ENCODE data around the gene PWP2. TPM values are rescaled to one million over a fixed set of nuclear protein-coding genes. Genes with fewer than 3 reads are reported as not detected.
A peak's percentile ranks its signal among the peaks of the same experiment; 100 is the strongest.
"Not testable (repeated sequence)": the region's sequence is repeated elsewhere in the genome, so short reads cannot be mapped to it uniquely, and the experiment has no call there.

Gene PWP2
- total RNA-seq (2021; ENCODE audit: unreplicated experiment): 6.8 TPM
- 3.2 TPM for polyA plus RNA-seq (2012; ENCODE audit: insufficient read length)
- Bru-seq, nascent RNA: percentile 23 among the genes with signal in this experiment
- percentile 28 among the genes with signal in this experiment for BruChase-seq, experiment 1, labeled RNA remaining after a 2-hour chase
- BruChase-seq, experiment 2, labeled RNA remaining after a 6-hour chase: percentile 30 among the genes with signal in this experiment
- long read RNA-seq, partial matches to known transcripts: 9 of 10 reads
- long read RNA-seq, other reads (novel, unspliced or antisense): 1 of 10 reads

DNA sequence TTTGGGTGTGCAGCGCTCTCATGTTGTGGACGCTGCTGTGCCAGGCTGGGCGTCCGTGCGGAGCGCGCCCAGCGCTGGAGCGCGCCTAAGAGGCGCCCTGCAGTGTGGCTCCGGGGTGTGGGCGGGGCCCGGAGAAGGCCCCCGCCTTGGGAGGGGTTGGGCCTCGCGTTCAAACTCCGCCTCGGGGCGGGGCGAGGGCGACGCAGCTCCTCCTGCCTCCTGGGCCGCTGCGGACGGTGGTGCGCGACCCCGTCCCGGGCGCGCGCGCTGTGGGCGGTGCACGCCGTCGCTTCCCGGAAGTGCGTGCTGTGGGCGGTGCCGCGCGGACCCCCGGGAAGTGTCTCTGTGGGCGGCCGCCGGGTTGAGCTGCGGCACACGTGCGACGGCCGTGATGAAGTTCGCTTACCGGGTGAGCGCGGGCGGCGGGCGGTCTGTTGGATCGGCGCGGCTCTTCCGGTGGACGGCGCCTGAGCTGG is at the start of gene PWP2:
Gene PWP2, plus strand, starts transcription at position 374 of the 476 bp plus-strand sequence. Its CDS starts 18 bp downstream, at position 392.
- CTCF ChIA-PET; H3K27ac ChIP-seq (ENCODE audit: low read length); in situ Hi-C loops (cut with HindIII; ENCODE audit: low pct_unique_long_range_greater_than_20kb, low sequenced_read_pairs); DNase-seq (ENCODE audit: low read depth, low spot score); H3K36me3 ChIP-seq (ENCODE audit: control insufficient read depth, insufficient read depth, low read length); BruUV-seq (replicated peaks); intact Hi-C loops (cut with micrococcal nuclease; ENCODE audit: unreplicated experiment); POLR2A ChIA-PET; H3K9me3 ChIP-seq (ENCODE audit: control insufficient read depth, insufficient read depth, low read depth, low read length); H3K27me3 ChIP-seq (ENCODE audit: control insufficient read depth, insufficient read depth, low read length); H3K4me1 ChIP-seq (ENCODE audit: control insufficient read depth, insufficient read depth, low read length): not testable (repeated sequence)
- H3K4me3 ChIP-seq (ENCODE audit: low read depth in 2 of 2, low read length in 2 of 2): peak within 1 kb of the TSS in 1 of 2 experiments; percentile 25; a peak in 2 of 4 replicates
- ATAC-seq: peak; percentile 97

DNA sequence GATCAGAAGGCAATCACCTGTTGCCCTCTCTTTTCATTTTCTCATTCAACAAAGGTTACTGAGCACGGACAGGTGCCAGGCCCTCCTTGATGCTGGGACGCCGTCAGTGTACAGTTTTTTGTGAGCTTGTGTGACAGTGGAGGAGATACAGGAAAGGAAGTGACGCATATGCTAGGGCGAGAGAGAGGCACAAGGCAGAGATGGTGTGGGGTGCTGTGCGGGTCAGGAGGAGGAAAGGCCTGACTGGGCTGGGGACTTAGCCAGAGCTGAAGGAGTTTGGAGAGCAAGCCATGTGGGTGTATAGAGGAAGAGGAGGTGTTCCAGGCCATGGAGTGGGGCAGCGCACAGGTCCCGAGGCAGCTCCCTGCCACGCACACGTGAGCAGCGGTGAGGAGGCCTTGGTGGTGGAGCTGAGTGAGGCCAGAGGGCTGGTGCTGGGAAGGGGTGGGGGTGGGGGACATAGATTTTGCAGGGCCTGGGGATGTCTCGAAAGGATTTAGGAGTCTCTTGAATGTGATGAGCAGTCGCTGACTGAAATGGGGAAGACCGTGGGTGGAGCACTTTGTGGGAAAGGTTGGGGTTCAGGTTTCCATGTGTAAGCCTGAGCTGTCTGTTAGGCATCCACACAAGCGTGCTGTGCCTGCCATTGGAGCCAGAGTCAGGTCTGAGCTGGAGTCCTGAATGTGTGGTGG is 49.1 kb upstream of the PWP2 start:
- in situ Hi-C loops (cut with HindIII; ENCODE audit: low pct_unique_long_range_greater_than_20kb, low sequenced_read_pairs): no loop called here

More for the DNA sequence above, 49.1 kb upstream of the PWP2 start:
- intact Hi-C loops (cut with micrococcal nuclease; ENCODE audit: unreplicated experiment): no loop called here
- ATAC-seq (no peak), DNase-seq (ENCODE audit: low read depth, low spot score) (no peak)
- peaks cover 2% of the 10 kb centered on the region for H3K36me3 ChIP-seq (ENCODE audit: control insufficient read depth, insufficient read depth, low read length)
- BruUV-seq (replicated peaks): no TSS peak
- TF ChIP-seq POLR2AphosphoS5 (IDR thresholded peaks at IDR 0.05; ENCODE audit: low read depth, low read length) (no peak), SIN3A (IDR thresholded peaks at IDR 0.05; ENCODE audit: borderline replicate concordance, insufficient read depth, low read depth, low read length) (no peak), TCF7L2 (IDR thresholded peaks at IDR 0.05; ENCODE audit: low read depth, low read length) (no peak)
- TF ChIP-seq, protein P1, sequence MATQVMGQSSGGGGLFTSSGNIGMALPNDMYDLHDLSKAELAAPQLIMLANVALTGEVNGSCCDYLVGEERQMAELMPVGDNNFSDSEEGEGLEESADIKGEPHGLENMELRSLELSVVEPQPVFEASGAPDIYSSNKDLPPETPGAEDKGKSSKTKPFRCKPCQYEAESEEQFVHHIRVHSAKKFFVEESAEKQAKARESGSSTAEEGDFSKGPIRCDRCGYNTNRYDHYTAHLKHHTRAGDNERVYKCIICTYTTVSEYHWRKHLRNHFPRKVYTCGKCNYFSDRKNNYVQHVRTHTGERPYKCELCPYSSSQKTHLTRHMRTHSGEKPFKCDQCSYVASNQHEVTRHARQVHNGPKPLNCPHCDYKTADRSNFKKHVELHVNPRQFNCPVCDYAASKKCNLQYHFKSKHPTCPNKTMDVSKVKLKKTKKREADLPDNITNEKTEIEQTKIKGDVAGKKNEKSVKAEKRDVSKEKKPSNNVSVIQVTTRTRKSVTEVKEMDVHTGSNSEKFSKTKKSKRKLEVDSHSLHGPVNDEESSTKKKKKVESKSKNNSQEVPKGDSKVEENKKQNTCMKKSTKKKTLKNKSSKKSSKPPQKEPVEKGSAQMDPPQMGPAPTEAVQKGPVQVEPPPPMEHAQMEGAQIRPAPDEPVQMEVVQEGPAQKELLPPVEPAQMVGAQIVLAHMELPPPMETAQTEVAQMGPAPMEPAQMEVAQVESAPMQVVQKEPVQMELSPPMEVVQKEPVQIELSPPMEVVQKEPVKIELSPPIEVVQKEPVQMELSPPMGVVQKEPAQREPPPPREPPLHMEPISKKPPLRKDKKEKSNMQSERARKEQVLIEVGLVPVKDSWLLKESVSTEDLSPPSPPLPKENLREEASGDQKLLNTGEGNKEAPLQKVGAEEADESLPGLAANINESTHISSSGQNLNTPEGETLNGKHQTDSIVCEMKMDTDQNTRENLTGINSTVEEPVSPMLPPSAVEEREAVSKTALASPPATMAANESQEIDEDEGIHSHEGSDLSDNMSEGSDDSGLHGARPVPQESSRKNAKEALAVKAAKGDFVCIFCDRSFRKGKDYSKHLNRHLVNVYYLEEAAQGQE (IDR thresholded peaks at IDR 0.05; ENCODE audit: insufficient read depth in 1 of 2, low read depth in 2 of 2, low read length in 1 of 2): no peak
- TF ChIP-seq, protein P2, sequence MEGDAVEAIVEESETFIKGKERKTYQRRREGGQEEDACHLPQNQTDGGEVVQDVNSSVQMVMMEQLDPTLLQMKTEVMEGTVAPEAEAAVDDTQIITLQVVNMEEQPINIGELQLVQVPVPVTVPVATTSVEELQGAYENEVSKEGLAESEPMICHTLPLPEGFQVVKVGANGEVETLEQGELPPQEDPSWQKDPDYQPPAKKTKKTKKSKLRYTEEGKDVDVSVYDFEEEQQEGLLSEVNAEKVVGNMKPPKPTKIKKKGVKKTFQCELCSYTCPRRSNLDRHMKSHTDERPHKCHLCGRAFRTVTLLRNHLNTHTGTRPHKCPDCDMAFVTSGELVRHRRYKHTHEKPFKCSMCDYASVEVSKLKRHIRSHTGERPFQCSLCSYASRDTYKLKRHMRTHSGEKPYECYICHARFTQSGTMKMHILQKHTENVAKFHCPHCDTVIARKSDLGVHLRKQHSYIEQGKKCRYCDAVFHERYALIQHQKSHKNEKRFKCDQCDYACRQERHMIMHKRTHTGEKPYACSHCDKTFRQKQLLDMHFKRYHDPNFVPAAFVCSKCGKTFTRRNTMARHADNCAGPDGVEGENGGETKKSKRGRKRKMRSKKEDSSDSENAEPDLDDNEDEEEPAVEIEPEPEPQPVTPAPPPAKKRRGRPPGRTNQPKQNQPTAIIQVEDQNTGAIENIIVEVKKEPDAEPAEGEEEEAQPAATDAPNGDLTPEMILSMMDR (IDR thresholded peaks at IDR 0.05): no peak
- ChIA-PET CTCF (no interaction called here), POLR2A (no interaction called here)
- no peaks in the 10 kb centered on the region for H3K27me3 ChIP-seq (ENCODE audit: control insufficient read depth, insufficient read depth, low read length)
- H3K27ac ChIP-seq (ENCODE audit: low read length): no peak overlapping the region
- no peak overlapping the region for H3K4me3 ChIP-seq (ENCODE audit: low read depth in 2 of 2, low read length in 2 of 2)
- H3K4me1 ChIP-seq (ENCODE audit: control insufficient read depth, insufficient read depth, low read length): no peaks in the 10 kb centered on the region
- no peaks in the 10 kb centered on the region for H3K9me3 ChIP-seq (ENCODE audit: control insufficient read depth, insufficient read depth, low read depth, low read length)

All from Panc1 (cell line).